Measurements from ENCODE around the gene CENPB.
A peak's percentile ranks its signal among the peaks of the same experiment; 100 is the strongest.
"Not testable (repeated sequence)": the region's sequence is repeated elsewhere in the genome, so short reads cannot be mapped to it uniquely, and the experiment has no call there.

The CENPB gene, protein sequence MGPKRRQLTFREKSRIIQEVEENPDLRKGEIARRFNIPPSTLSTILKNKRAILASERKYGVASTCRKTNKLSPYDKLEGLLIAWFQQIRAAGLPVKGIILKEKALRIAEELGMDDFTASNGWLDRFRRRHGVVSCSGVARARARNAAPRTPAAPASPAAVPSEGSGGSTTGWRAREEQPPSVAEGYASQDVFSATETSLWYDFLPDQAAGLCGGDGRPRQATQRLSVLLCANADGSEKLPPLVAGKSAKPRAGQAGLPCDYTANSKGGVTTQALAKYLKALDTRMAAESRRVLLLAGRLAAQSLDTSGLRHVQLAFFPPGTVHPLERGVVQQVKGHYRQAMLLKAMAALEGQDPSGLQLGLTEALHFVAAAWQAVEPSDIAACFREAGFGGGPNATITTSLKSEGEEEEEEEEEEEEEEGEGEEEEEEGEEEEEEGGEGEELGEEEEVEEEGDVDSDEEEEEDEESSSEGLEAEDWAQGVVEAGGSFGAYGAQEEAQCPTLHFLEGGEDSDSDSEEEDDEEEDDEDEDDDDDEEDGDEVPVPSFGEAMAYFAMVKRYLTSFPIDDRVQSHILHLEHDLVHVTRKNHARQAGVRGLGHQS

DNA sequence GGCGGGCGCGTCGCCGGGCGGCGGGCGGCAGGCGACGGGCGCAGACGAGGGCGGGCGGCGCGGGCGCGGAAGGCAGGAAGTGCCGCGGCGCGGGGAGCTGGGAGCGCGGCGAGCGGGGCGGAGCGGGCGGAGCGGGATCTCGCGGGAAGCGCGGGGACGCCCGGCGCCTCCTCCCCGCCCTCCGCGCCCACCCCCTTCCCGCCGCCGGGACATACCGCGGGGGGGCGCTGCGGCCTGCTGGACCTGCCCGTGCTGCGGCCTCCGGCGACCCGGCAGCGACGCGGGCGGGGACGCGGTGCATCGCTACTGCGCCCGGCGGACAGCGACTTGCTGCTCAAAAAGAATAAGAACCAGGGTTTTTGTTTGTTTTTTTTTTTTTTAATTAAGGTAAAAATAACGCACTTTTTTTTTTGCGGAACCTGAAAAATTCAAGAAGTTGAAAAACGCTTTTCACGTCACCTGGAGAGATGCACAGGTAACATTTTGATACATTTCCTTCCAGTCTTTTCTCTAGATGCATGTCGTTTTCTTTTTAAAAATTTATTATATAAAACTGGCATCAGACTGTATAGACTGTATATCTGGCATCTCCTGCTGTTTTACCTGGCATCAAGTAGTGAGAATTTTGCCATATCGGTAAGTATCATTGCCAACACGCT lies at the start of gene CENPB:
Gene CENPB, minus strand, starts transcription at position 76 of the 659 bp plus-strand sequence. CDS start 257 bp downstream, outside the sequence.
- peak; percentile 79 for DNase-seq

DNA sequence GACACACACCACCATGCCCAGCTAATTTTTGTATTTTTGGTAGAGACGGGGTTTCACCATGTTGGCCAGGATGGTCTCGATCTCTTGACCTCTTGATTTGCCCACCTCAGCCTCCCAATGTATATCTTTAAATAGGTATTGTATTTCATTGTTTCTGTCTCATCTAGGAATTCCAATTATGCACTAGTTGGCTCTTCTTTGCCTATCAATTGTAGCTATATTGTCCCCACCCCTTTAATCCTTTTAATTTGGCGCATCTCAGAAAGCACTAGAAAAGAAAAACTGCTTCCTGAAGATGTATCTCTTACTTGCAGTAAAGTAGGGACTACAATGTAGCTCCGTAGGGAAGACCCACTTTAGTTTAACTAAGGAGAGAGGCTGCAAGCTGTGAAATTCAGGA lies 49.6 kb upstream of the CENPB start:
- no peak for DNase-seq

DNA sequence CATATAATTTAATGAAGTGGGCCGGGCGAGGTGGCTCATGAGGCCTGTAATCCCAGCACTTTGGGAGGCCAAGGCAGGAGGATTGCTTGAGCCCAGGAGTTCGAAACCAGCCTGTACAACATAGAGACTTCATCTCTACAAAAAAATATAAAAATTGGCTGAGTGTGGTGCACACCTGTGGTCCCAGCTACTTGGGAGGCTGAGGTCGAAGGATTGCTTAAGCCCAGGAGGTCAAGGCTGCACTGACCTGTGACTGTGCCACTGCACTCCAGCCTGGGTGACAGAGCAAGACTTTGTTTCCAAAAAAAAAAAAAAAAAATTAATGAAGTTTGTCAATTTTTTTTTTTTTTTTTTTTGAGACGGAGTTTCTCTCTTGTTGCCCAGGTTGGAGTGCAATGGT lies 43.4 kb upstream of the CENPB start:
- not testable (repeated sequence) for DNase-seq

DNA sequence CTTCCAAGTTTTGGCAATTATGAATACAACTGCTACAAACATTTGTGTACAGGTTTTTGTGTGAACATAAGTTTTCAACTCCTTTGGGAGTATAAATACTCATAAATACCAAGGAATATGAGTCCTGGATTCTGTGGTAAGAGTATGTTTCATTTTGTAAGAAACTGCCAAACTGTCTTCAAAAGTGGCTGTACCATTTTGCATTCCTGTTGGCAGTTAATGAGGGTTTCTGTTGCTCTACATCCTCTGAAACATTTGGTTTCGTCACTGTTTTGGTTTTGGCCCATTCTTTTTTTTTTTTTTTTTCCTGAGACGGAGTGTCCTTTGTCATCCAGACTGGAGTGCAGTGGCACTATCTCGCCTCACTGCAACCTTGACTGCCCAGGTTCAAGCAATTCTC lies 42.3 kb upstream of the CENPB start:
- DNase-seq = no peak

DNA sequence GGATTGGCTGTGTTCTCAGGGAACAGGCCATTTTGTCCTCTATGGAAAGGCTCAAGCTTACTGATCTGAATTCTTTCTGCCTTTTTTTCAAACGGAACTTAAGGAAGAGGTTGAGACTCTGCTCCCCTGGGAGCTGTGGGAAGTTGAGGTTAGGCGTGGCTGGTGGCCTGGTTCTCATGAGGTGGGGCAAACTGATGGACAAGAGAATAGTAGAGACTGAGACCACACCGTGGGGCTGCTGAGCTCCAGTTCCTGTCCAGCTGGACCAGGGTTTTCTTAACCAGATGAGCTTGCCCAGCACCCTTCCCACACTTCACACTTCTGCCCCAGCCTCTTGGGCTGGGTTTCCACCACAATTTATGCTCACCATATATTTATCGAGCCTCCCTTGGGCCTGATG lies 39.9 kb upstream of the CENPB start:
- no peak for DNase-seq

DNA sequence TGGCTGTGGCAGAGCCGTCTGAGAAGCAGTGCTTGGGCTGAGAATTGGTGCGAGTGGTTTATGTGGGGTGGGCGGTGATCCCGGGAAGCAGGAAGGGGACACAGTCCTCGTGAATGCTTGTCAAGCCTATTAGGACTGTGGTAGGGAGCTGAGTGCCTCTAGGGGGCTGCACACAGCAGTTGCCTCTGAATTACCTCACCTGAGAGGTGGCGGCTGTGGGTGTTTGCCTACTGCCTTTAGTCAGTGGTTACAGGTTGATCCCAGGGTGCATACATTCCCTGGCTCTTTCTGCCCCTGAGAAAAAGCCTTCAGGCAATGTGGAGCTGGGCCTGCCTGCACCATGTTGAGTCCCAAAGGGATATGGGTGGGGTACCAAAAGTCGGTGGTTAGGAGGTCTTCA lies 39.0 kb upstream of the CENPB start:
- no peak for DNase-seq

DNA sequence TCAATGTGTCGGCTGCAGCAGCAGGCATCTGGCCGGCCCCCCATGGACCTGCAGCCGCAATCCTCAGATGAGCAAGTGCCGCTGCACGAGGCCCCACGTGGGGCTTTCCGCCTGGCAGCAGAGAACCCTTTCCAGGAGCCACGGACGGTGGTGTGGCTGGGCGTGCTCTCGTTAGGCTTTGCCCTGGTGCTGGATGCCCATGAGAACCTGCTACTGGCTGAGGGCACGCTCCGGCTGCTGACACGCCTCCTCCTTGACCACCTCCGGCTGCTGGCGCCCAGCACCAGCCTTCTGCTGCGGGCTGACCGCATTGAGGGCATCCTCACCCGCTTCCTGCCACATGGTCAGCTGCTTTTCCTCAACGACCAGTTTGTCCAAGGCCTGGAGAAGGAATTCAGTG lies 37.3 kb upstream of the CENPB start:
- no peak for DNase-seq

DNA sequence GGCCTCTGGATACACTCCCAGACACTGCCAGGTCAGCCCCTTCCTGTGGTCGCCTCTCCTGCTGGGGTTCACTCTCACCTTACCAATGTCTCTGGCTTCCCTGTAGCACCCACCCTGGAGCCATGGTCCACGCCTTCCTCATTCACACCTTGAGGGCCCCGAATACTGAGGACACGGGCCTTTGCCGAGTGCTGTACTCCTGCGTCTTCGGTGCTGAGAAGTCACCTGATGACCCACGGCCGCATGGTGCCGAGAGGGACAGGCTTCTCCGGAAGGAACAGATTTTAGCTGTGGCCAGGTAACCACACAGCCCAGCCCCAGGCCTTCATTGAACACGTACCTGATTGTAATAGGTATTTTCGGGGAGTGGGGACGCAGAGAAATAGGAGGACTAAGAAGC lies 35.5 kb upstream of the CENPB start:
- no peak for DNase-seq

DNA sequence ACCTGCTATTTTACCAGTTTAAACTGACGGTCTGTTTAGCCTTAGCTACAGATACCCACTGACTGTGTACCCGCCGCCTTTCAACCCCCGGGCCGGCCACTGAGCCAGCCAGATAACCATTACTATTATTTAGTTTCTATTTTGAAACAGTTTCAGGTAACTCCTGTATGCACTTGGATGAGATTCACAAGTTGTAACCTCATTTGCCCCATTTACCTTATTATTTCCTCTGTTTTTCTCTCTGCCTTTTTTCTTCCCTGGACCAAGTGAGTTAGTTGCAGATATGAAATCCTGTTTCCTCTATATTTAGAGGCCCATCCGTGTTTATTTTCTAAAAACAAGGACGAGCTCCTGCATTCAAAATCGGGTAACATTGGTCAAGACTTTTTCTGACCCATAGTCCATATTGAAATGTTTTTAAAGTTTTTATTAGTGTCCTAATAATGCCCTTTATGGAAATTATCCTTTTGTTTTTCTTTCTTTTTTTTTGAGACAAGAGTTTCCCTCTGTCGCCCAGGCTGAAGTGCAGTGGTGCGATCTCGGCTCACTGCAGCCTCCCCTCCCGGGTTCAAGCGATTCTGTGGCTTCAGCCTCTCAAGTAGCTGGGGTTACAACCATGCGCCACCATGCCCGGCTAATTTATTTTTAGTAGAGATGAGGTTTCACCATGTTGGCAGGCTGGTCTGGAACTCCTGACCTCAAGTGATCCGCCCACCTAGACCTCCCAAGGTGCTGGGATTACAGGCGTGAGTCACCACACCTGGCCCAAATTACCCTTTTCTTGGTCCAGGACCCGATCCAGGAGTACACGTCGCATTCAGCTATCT lies 34.6 kb upstream of the CENPB start:
- no peak for DNase-seq

DNA sequence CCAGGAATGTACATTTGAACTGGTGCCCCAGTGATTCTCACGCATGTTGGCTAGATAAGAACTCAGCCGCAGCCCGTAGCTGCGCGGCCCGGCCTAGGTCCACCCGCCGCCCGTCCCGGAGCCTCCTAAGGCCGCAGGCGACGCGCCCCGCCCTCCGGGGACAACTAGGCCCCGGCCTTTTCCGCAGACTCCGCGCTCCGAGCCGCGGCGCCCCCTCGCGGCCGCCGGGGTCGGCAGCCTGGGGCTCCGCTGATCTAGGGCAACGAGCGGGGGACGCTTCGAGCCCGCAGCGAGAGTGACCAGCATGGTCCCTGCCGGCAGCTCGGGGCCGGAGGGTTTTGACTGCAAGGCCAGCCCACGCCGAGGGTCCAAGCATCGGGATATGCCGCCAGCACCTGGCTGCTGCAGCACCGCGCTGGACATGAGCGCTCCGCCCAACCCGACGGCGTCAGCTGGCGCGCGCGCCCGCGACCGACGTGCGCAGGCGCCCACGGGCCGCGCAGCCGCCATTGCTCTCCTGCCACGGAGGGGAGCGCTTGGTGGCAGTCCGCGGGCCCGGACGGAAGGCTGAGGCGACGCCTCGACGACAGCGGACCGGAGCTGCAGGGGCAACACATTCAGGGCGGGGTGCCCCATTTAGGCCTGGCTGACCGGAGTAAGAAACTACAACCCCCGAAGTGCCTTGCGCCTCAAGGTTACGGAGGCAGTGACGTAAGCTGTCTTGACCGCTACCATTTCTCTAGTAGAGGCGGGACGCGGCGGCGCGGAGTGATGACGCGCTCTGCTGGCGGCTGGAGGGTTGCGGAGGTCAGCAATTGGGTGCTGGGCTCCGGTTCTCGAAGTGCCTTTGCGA lies 33.7 kb upstream of the CENPB start, which contains the start of gene AP5S1:
Gene AP5S1, plus strand, starts transcription at position 500 of the 853 bp plus-strand sequence. CDS start 1,571 bp downstream, outside the sequence.
- peak; percentile 94 for DNase-seq

DNA sequence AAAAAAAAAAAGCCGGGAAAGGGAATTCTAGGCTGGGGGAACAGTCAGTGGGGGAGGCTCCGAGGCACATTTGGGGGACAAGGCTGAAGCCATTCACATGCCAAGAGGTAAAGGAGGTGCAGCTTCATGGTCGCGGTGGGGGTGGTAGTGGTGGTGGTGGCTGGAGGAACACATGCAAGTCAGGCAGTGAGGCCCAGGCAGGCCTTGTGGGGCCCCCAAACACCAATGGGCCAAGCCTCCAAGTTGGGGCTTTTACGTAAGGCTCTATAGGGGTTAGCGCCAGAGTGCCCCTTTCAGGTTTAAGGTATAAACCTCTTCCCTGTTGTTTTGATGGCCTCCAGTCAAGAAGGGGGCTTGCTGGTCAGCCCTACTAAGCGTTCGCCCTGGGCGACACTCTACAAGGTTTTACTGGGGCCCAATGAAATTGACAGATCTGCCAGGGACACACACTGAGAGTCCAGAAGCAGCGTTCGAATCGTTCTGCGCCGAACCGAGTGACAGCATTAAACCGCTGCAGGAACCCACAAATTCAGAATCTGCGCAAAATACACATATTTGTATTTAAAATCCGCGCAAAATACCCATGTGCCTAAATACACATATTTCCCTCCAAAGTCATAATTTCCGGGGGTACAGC lies 33.0 kb upstream of the CENPB start:
- no peak for DNase-seq

DNA sequence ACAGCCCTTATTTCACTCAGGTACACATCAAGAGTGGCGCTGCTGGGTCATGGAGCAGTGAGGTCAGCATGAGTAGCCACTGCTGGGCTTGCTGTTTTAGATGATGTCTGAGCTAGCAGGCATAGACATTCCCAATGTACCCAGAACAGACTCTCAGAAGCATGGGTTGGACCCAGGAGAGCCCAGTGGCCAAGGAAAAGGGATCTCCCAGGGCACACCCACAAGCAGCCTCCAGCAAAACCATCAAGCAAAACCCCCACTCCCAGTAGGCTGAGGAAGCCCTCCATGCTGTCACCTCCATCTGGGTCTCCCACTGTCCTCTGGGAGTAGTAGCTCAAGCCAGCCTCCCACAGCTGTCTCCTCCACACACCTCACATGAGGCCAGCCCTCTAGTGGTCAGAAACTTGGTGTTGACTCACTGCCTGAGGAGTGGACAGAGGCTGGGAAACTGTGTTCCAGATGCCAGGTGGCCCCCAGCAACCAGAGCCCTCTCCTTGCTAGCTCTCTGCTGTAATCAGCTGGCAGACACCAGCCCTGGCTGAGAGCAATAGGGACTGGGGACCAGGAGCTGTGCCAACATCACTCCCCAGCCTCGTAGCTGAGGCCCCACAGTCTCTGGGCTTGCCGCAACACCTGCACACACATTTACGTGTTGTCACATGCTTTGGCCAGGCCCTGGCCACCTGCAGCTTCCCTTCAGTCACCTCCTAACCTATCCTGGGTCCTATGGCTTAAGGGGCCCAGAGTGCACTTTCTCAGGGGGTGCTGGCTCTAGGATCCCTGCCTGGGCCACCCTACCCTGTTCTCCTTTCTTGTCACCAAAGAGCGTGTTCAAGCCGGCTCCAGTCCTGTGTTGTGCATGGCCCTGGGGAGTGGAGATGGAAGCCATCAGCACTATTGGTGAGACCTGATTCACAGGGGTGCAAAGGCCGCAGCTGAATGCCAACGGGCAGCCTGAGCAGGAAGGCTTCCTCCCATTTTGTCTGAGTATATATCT lies 31.9 kb upstream of the CENPB start:
- DNase-seq = peak; percentile 79

DNA sequence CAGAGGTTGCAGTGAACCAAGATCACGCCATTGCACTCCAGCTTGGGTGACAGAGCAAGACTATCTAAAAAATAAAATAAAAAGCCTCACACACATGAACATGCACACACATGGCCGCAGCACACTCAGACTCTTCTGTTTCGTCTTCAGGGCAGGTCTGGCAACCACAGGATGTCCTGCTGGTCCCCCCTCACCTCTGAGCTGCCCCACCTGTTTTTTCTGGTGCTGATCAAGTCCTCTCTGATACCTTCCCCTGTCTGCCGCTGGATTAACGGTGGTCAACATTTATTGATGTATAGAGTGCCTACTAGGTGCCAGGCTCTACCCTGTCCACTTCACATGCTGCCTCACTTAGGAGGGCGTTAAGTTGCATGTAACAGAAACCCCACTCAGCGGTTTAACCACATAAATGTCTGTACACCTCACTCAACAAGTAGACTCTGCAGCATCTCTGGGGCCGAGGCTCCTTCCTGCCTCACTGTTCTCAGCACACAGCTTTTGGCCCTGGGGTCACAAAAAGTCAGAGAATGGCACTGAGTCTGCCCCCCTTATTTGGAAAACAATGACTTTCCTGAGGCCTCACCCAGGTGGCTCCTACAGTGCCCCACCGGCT lies 29.3 kb upstream of the CENPB start:
- no peak for DNase-seq

DNA sequence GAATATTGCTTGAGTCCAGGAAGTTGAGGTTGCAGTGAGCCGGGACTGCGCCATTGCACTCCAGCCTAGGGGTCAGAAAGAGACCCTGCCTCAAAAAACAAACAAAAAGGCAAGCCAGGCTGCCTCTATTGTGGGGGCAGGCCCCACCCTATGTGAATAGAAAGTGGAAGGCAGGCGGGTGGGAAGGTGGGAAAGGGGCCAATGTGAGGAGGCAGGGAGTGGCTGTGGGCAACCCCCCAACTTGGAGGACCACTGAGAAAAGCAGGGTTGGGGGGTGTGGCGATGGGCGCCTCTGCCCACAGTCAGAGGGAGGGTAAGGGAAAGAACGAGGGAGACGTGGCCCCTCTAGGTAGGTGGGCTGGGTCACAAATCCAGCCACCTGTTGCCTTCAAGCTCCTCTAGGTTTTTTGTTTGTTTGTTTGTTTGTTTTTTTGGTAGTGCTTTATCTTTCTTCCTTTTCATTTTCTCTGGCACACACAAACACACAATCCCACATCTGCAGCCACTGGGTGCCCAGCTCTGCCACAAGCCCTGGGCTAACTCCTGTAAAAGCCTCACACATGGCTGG lies 28.5 kb upstream of the CENPB start:
- DNase-seq = no peak

DNA sequence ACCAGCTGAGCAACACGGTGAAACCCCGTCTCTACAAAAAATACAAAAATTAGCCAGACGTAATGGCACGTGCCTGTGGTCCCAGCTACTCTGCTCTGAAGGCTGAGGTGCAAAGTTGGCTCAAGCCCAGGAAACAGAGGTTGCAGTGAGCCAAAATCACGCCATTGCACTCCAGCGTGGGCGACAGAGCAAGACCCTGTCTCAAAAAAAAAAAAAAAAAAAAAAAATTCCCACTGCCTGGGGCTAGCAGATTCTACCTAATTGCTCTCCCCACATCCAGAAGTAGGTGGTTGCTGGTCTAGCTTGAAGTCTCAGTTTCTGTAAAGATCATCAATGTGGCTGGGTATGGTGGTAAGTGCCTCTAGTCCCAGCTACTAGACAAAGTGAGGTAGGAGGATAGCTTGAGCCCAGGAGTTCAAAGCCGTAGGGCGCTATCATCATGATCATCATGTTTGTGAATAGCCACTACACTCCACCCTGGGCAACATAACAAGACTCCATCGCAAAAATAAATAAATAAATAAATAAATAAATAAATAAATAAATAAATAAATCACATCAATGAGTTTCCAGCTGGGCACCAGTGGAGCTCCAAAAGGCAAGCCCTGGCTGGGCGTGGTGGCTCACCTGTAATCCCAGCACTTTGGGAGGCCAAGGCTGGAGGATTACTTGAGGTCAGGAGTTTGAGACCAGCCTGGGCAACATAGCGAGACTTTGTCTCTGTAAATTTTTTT lies 27.5 kb upstream of the CENPB start:
- DNase-seq = no peak

DNA sequence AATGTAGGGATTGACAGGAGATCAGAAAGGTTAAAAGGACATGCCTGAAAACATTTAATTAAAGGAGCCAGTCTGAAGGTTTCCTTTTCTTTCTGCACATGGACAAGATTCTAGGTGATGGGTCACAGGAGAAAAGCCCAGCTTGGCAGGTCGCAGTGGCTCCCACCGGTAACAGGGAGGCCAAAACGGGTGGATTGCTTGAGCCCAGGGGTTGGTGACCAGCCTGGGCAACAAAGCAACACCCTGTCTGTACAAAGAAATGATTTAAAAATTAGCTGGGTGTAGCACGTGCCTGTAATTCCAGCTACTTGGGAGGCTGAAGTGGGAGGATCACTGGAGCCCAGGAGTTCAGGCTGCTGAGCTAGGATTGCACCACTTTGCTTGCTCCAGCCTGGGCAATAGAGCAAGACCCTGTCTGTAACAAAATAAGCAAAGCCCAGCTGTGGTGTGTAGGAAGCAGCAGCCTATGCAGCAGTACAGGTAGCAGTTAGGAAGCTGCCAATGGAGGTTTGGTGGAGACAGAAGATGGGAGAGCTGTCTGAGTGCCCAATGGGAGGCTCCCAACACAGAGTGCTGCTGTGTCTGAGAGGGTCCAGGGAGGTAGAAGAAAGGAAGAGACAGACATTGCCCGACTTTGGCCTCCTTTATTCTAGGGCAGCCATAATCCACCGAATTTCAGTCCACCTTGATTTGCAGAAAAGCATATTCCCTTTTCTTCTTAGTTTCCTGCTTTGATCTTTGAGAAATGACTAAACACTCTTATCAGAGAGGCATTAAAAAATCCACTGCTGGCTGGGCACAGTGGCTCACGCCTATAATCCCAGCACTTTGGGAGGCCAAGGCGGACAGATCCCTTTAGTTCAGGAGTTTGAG lies 26.7 kb upstream of the CENPB start:
- DNase-seq = no peak

DNA sequence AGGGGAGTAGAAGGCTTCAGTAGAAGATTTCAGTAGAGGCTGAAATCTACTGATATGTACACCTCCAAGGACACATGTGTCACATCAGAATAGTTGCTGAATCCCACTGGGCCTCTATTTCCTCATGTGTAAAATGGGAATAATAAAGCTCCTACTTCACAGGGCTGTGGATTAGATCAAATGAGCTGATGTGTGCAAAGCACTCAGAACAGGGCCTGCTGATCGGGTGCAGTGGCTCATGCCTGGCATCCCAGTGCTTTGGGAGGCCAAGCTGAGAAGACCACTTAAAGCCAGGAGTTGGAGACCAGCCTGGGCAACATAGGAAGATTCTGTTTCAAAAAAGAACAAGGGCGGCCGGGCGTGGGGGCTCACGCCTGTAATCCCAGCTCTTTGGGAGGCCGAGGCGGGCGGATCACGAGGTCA lies 25.7 kb upstream of the CENPB start:
- DNase-seq = no peak

Measured in fibroblast of upper back skin (primary cell).